NCI-H2227 (cell line): ENCODE measurements around the gene FRG2.
"Not testable (repeated sequence)": the region's sequence is repeated elsewhere in the genome, so short reads cannot be mapped to it uniquely, and the experiment has no call there.

Experiments used
- DNase-seq: peaks from one replicate; lab custom pipeline; 2025; ENCODE audit not compliant: unreplicated experiment; lab: John Stamatoyannopoulos, UW

Gene FRG2

GRCh38 chr4:190016369-190017289 lies 10.4 kb downstream of the FRG2 start:
- DNase-seq, result no peak

- no peak for DNase-seq
Measured at GRCh38 chr4:190015538-190016368, 11.3 kb downstream of the FRG2 start.

DNA sequence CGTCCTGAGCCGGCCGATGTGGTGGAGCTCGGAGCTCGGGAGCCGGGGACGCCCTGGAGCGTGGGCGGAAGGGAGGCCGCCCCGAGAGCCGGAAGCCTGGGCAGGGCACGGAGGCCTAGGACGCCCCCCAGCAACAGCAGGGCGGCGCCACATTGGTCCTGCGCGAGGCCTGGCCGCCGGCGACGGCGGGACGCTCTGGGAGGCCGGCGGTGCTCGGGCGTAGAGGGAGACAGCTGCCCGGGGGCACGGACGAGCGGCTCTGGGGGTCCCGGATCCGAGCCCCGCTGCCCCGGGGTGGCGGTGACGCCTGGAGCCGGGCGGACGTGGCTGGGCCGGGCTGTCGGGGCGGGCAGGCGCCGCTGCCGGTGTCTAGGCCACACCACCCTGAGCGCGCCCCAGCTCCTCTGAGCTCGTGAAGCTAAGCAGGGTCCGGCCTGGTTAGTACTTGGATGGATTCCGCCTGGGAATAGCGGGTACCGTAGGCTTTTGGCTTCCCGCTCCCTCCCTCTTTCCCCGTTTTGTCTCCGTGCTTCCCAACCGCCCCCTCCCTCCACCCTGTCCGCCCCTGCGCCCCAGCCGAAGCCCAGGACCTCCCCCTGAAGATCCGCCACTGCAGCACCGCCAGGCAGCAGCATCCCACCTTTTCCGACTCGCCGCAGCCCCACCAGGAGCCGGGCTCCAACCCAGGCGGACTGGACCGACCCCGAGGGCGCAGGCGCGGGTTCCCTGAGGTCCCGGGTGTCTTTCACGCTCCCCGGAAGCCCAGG lies 12.1 kb downstream of the FRG2 start:
- no peak for DNase-seq

GRCh38 chr4:189989941-189990340 lies 37.1 kb downstream of the FRG2 start:
- not testable (repeated sequence) for DNase-seq

- DNase-seq, result no peak
Measured at GRCh38 chr4:189988877-189989431, 38.1 kb downstream of the FRG2 start.

DNA sequence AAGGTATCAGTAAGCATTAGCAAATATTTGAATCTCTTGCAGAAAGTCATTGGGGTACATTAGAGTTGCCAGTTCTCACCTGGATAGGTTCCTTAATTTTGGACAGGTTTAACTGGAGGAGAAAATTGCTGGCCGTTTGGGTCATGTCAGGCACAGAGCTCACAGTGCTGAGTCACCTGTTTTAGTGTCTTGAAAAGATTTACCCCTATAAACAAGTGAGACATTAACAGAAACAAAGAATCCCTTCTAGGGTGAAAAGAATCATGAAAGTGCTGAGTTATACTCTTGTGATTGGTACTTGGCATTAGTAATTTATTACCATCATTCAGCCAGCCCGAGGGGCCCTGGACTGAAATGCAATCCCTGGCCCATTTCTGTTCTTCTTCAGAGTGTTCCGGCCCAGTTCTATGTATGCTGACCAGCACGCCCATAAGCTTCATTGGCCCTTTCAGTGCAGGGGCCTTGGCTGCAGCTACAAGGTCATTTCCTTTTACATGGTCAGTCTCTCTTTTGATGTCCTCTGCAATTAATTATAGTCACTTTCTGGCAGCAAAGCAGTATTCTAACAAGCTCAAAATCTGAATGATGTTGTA lies 41.3 kb downstream of the FRG2 start:
- not testable (repeated sequence) for DNase-seq

- DNase-seq, result not testable (repeated sequence)
Measured at GRCh38 chr4:189984661-189985060, 42.4 kb downstream of the FRG2 start.

- not testable (repeated sequence) for DNase-seq
Measured at GRCh38 chr4:189983916-189984526, 43.0 kb downstream of the FRG2 start.

- no peak for DNase-seq
Measured at GRCh38 chr4:189981970-189982369, 45.1 kb downstream of the FRG2 start.

GRCh38 chr4:189980292-189980691 lies 46.8 kb downstream of the FRG2 start:
- not testable (repeated sequence) for DNase-seq

- no peak for DNase-seq
Measured at GRCh38 chr4:189979196-189980047, 47.6 kb downstream of the FRG2 start.
